CD4-positive, alpha-beta T cell treated with Interleukin-15 for 4 hours (primary cell): ENCODE measurements around the gene PKNOX2.

ENCODE experiments used
- DNase-seq: peaks from one replicate; pipeline ENCODE4 v3.0.0-alpha.2; 2020; ENCODE audit warnings: low spot score

The PKNOX2 gene

DNA sequence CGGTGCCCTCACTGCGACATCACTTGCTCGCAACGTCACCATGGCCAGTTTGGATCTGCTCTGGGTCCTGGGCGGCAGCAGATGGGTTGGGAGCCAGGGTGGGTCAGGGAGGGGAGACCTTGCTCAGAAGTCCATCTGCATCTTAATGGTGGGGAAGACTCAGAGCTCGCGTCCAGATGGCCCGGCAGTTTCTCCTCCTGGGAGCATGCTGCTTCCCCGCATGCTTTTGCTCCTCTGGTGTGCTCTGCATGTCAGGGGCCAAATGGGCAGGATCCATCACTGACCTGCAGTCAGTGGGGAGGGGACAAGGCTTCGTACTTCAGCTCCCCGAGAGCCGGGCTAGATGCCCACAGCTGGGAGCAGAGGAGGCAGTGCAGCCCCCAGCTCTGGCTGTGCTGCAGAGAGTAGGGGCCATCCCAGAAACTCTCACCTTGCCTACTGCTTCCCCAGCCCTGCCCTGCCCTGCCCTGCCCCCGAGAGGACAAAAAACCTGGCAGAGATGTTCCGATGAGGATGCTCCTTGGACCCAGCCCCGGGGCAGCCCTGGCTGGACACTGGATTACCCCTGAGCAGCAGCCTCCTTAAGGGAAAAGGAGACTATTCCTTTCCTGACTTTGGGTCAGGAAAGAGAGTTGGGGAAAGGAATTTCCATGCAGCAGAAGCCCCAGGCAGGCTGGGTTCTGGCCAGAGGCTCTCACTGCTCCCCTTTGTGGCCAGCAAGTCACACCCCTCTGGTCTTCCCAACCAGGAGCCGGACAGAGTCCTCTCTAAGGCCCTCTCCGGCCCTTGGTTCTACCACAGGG is 149.9 kb downstream of the PKNOX2 start:
- no peak for DNase-seq

DNA sequence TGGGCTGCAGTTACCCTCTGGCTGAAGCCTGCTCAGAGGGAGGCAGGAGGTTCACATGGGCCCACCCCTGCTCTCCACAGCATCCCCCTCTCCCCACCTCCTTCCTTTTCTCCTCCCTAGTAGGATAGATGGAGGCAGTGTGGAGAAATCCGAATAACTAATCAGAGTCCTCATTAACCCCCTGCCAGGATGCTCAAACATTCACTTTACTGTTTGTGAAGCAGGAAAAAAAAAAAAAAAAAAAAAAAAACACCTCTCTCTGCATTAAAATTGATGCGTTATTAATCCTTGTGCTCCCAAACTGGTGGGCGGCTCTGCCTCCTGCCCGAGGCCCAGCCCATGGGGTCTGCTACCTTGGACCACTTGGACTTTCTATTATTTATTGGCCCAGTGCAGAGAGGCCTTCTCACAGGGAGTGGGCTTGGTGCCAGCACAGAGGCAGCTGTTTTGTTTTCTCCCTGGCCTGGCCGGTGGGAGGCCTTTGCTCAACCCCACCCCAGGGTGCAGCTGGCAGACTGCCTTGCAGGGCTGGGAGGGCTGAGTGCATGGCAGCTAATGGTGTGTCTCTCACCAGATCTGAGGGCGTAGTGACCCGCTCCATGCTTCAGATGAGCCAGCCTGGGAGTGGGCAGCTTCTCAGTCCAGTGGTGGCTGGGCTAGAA is 150.7 kb downstream of the PKNOX2 start:
- DNase-seq, result no peak

- no peak for DNase-seq
Observed at GRCh38 chr11:125317416-125317815, 152.9 kb downstream of the PKNOX2 start.

GRCh38 chr11:125319649-125320048 is 155.1 kb downstream of the PKNOX2 start:
- DNase-seq, result no peak

DNA sequence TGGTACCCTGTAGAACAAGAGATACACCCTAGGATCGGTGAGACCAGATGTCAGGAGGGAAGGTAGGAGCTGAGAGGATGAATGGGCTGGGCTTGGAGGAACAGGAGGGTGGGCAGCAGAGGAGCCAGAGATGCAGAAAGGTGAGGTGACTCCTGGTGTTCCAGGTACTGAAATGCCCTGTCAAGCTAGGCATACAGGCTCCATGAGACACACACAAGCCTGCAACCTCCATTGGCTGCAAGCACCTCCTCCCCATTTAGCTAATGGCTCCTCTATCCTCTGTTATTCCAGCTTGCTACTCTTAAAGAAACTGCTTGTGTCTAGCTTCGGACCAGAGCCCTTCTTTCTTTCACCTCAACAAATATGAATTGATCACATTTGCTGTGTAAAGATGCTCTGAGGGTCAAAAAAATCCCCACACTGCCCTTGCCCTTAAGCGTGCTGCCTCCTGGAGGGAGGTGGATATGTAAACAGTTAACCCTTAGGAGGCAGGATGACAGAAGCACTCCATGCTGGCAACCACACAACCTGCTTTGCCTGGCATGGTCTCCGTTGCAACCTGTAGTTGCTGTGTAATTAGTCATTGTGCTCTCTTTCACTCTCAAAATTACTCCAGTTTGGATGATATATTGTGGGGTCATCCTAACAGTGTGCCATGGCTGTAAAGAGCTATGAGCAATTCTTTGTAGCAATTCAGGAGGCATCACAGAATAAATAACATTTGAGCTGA is 156.0 kb downstream of the PKNOX2 start:
- DNase-seq, result no peak

DNA sequence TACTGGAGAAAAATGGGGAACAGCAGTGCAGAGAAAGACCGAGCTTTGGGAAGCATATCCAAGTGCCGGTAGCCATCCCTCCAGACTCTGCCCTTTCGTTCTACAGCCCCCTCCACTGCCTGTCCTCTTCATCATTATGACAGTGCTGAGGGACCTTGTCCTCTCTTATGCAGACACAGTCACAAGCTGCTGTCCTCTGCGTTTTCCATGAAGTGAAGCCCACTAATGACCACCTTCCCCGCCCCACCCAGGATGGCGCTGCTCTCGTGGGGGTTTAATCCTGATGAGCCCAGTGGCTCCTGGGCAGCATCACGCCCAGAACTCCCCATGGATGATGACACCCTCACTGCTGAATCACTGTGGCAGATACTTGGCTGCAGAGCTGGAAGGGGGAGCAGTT is 157.7 kb downstream of the PKNOX2 start:
- DNase-seq, result no peak

- DNase-seq, result no peak
Observed at GRCh38 chr11:125325196-125325595, 160.6 kb downstream of the PKNOX2 start.

- DNase-seq, result no peak
Observed at GRCh38 chr11:125326126-125326525, 161.6 kb downstream of the PKNOX2 start.

GRCh38 chr11:125327518-125328224 is 163.1 kb downstream of the PKNOX2 start:
- DNase-seq, result no peak

DNA sequence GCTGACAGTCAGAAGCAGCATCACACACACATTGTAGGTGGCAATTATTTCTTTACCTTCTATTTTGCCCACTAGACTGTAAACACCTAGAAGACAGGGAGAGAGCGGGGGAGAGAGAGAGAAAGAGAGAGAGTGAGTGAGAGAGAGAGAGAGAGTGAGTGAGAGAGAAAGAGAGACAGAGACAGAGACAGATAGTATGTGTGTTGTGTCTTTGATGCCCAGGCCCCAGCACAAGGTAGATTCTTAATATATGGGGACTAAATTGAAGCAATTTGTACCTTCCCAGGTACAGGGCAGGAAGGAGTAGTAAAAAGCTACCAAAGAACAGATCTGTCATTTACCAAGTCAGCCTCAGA is 163.7 kb downstream of the PKNOX2 start:
- DNase-seq, result no peak

DNA sequence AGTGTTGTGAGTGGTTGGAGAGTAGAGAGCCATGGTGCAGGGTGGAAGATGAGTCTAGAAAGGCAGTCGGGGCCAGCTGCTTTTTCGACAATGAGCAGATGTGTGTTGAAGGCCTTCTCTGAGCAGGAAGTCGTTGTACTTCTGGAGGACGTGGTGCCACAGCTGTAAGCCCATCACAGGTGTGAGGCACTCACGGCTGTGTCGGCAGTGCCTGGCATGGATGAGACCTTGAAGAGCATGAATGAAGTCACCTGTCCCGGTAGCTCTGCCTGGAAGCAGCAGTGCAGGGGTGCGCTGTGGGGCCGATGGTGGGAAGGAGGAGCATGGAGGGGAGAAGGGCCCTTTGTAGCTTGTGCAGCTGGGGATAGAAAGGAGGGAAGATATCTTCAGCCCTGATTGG is 165.2 kb downstream of the PKNOX2 start:
- DNase-seq, result no peak

- no peak for DNase-seq
Observed at GRCh38 chr11:125330462-125331325, 166.1 kb downstream of the PKNOX2 start.

DNA sequence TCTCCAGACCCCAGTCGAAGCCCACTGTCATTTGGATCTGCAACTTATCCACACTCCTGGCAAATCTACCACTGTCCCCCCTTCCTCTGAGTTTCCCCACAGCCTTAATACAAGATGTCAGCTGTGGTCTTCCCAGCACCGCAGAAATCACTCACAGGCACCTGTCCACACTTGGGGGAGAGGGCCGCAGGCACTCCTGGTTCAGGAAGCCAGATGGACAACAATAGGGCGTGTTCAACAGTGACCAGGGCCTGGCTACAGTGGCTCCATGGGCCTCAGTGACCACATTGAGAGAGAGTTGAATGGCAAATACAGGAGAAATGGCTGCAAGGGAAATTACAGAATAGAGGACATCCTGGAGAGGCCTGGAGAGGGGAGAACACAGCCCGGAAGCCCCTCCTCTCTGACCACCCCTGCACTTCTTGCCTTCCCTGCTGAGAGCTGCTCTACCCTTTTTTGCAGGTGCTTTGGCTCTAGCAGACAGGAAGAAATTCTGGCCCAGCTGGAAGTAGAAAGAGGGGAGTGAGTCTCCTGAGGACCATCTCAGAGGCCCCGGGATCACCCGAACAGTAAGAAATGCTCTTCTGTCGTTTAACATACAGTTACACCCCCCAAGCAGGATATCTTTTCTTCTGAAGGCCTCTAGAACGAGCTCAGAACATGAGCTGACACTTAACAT is 166.9 kb downstream of the PKNOX2 start:
- DNase-seq, result no peak

- DNase-seq, result no peak
Observed at GRCh38 chr11:125332821-125333220, 168.3 kb downstream of the PKNOX2 start.

DNA sequence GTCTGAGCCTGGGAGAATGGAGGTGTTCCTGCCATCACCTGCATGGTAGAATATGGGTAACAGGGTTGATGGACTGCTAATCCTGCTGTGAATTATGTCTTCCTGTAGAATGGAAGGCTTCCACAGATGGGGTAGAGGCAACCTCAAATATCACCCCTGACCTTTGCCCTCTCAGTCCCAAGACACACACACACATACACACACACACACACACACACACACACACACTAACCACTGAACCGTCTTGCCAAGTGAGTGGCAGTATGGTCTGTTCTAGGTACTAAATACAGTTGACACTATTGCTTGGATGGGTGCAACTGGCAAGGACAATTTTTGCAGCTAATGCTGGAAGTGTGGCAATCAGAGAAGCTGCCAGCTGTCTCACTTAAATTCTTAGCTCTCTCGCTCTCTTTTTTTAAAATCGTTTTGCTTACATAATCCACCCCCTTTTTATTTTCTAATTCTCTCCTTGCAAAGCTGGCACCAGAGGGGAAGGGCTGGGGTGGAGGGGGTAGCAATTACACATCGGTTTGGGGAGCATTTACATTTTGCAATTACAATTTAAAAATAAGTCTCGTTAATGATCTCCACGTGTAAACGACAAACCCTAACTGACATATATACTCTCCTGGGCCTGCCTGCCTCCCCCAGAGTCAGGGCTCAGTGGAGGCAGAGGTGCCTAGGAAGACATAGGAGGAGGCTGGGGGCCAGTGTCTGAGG is 169.0 kb downstream of the PKNOX2 start:
- no peak for DNase-seq

DNA sequence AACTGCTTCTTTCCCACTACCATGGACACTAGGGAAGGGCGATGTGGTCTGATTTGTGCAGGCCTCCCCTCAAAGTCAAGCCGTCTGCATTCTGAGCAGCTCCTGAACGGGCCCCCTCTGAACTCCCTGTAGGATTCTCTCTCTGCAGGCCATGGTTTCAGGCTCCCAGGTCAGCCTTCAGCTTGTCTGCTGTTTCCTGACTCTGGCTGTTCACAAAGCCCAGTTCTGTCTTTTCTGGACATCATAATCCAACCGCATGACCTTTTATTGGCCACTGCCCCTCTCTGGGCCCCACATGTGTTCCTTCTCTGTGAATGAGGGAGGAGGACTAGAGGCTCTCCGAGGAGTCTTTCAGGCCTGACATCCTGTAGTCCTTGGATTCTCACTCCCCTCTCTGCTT is 170.6 kb downstream of the PKNOX2 start:
- no peak for DNase-seq

- no peak for DNase-seq
Observed at GRCh38 chr11:125337836-125338834, 173.6 kb downstream of the PKNOX2 start.

DNA sequence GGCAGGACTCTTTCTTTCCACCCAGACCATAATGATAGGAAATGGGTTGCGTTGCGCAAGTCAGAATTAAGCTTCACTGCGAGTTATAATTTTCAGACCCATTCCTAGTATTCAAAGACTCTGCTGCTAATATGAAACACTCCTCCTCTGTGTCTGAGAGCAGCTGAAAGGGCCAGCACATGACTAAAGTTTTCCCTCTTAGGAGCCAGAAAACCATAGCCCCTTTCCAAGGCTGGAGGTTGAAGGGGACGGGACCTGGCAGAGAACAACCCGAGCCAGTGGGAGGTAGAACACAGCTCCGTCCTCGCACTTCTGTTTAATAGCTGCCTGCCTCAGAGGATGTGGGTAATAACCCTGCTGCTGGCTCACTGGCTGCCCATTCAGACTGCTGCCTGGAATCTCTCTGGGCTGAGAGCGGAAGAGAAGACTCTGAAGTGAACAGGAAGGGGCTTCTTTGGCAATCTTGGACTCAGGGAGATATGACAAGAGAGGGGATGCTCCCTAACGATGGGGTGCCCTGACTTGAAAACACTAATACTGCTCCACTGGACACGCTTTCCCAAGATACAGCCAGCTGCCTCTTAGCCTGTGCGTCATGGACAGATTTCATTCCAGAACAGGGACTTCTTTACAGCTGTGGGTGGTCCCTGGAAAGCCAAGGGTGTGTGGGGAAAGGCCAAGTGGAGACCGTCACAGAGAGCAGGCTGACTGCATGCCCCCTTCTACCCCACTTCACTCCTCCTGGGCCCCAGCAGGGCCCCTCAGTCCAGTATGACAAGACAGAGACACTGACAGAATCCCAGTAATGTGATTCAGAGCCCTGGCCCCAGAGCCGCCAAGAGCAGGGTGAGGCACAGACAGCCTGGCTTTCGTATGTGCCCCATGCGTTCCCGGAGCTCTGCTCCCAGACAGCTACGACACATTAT is 174.6 kb downstream of the PKNOX2 start:
- DNase-seq, result no peak
